NCI-H1417 treated with DMSO at 0.1 percent for 48 hours (cell line): ENCODE results near the gene IL21R.
"Not testable (repeated sequence)": the region's sequence is repeated elsewhere in the genome, so short reads cannot be mapped to it uniquely, and the experiment has no call there.

ENCODE experiments used
- DNase-seq: peaks from one replicate; lab custom pipeline; 2025; lab: John Stamatoyannopoulos, UW

The IL21R gene

DNA sequence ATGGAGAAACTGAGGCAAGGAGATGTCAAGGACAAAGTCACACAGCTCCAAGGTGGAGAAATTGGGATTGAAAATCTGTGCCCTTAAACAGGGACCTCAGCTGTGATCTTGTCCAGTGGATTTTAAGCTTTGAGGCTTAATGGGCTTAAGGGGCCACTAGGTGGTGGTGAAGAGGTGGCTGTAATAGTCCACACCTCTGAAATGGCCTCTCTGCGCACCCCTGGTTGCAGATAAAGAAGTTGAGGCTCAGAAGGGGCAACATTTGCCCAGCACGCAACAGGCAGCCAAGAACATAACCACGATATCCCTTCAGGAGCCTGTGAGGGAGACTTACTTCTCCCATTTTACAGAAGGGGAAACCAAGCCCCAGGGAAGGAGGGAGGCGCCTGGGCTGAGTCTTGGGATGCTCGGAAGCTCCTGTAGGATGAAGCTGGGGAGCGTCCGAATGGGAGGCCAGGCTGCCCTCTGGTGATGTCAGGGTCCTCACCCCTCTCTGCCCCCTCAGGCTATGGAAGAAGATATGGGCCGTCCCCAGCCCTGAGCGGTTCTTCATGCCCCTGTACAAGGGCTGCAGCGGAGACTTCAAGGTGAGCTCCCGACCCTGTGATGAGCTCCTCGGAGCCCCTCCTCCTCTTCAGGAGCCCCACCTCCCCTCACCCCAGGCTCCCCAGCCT, 43.7 kb downstream of the IL21R start:
- no peak for DNase-seq

- DNase-seq: no peak
Observed at GRCh38 chr16:27446721-27447120, 44.7 kb downstream of the IL21R start.

DNA sequence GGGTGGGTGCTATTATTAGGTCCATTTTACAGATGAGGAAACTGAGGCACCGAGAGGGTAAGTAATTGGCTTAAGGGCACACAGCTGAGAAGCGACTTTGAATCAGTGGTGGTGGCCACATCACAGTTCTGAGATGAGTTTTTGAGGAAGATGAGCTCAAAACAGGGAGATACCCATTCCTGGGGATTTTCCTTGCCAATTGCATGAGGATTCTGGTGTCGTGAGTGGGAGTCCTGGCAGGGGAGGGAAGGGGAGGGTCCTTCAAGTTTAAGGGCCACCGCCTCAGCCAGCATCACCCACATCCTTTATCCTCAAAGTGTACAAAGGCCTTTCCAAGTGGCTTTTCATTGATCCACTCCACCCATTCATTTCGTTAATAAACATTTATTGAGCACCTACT, 45.3 kb downstream of the IL21R start:
- no peak for DNase-seq

DNA sequence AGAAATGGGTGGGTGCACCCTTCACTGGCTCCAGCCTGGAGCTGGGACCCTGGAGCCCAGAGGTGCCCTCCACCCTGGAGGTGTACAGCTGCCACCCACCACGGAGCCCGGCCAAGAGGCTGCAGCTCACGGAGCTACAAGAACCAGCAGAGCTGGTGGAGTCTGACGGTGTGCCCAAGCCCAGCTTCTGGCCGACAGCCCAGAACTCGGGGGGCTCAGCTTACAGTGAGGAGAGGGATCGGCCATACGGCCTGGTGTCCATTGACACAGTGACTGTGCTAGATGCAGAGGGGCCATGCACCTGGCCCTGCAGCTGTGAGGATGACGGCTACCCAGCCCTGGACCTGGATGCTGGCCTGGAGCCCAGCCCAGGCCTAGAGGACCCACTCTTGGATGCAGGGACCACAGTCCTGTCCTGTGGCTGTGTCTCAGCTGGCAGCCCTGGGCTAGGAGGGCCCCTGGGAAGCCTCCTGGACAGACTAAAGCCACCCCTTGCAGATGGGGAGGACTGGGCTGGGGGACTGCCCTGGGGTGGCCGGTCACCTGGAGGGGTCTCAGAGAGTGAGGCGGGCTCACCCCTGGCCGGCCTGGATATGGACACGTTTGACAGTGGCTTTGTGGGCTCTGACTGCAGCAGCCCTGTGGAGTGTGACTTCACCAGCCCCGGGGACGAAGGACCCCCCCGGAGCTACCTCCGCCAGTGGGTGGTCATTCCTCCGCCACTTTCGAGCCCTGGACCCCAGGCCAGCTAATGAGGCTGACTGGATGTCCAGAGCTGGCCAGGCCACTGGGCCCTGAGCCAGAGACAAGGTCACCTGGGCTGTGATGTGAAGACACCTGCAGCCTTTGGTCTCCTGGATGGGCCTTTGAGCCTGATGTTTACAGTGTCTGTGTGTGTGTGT, 46.8 kb downstream of the IL21R start:
- no peak for DNase-seq

- no peak for DNase-seq
Observed at GRCh38 chr16:27449434-27450195, 47.6 kb downstream of the IL21R start.

- DNase-seq: no peak
Observed at GRCh38 chr16:27450196-27450549, 48.2 kb downstream of the IL21R start.

- DNase-seq: no peak
Observed at GRCh38 chr16:27452569-27453493, 50.9 kb downstream of the IL21R start.

DNA sequence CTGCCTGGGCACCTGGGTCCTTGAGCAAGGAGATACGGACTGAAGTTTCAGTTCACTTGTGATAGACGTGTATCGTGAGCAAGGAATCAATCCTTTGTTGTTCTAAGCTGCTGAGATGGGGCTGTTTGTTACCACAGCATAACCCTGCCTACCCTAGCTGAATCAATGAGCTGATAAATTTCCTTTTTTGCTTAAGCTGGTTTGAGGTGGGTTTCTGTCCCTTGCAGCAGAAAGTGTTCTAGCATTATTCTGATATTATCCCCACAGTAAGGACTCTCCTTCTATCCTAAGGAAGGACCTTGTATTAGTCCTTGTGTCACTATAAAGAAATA, 51.5 kb downstream of the IL21R start:
- DNase-seq: no peak

- no peak for DNase-seq
Observed at GRCh38 chr16:27455700-27456099, 53.7 kb downstream of the IL21R start.

GRCh38 chr16:27457605-27457900, 55.6 kb downstream of the IL21R start:
- not testable (repeated sequence) for DNase-seq

DNA sequence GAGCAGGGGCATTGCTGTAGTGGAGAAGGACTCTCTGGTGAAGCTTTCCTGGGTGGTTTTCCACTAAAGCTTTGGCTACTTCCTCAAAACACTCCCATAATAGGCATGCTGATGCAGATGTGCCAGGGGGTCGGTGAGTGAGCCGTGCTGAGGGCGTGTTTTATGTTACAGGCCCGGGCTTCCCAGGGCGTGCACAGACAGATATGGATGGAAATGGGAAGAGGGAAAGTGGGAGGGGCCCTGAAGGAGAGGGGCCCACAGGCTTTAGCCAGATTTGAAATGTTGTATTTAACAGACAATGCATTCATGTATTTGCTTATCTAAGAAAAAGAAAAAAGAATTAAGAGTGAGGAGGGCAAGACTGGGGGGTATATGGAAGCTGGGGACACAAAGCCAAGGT, 56.3 kb downstream of the IL21R start:
- no peak for DNase-seq

GRCh38 chr16:27458987-27459688, 57.2 kb downstream of the IL21R start:
- DNase-seq: no peak

GRCh38 chr16:27460213-27460612, 58.2 kb downstream of the IL21R start:
- DNase-seq: no peak

DNA sequence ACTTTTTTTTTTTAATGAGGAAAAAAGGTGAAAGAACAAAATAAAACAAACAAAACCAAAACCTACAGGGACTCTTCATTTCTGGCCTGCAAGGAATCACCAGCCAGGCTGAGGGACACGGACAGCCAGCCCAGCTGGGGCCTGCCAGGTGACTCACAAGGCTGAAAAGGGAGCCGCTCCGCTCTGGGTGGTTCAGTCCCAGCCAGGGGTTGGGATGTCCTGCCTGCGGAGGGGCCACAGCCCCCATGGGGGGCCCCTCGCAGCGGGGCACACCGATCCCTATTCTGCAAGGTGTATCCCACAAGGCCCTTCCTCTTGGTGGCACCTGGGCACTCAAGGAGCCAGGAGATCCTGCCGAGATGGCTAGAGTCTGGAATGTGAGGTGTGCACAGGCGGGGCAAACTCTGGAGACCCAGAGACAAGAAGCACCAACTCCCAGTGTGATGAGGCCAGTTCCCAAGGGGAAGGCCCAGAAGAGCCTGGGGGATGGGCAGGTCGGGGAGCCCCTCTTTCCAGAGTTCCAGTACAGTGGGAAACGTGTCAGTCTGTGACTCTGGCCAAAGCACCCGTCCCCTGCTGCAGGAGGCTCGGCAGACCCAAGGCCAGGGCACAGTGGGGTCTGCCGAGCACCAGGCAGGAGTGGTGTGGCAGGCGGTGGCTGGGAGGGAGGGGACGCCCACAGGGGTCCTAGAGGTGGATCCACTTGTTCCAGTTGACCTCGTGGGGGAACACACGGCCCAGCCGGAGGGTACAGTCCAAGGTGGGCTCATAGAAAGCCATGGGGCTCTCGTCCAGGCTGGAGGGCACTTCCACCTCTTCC, 58.9 kb downstream of the IL21R start:
- no peak for DNase-seq

GRCh38 chr16:27461483-27462171, 59.7 kb downstream of the IL21R start:
- DNase-seq: no peak

- no peak for DNase-seq
Observed at GRCh38 chr16:27462200-27462845, 60.3 kb downstream of the IL21R start.

GRCh38 chr16:27462846-27463682, 61.1 kb downstream of the IL21R start:
- DNase-seq: no peak
